Esophagus squamous epithelium (tissue), 4 donors: ENCODE results near the gene MYOM3.

ENCODE experiments used
- CTCF ChIP-seq, 6 experiments: fragments of 450-650 bp in 4 of 6; fragments of 200-600 bp in 2 of 6; sonication (generic) in 2 of 6; IDR thresholded peaks; one replicate each; pipeline ENCODE4 v1.5.1; 2016 to 2019; ENCODE audit warnings: antibody characterized with exemption in 6 of 6, mild to moderate bottlenecking in 4 of 6, moderate library complexity in 4 of 6
- POLR2A ChIP-seq, 4 donors: fragments of 450-650 bp; IDR thresholded peaks; one replicate each; pipeline ENCODE4 v1.6.1; 2017; ENCODE audit warnings: antibody characterized with exemption in 4 of 4, mild to moderate bottlenecking in 4 of 4, moderate library complexity in 3 of 4

GRCh38 chr1:24067978-24068377 is 44.0 kb downstream of the MYOM3 start:
- no peak for TF ChIP-seq CTCF (IDR thresholded peaks at IDR 0.05)
- TF ChIP-seq POLR2A (IDR thresholded peaks at IDR 0.05): no peak
